Nephron (organoid): ENCODE measurements around the gene UQCC5.

ENCODE experiments used
- H3K27ac Mint-ChIP-seq, 3 experiments: 2 replicates each; pipeline ENCODE4 v1.8.0; 2020; ENCODE audit warnings: mixed read lengths in 3 of 3, mild to moderate bottlenecking in 2 of 3, moderate library complexity in 1 of 3
- H3K27me3 Mint-ChIP-seq: 2 replicates; pipeline ENCODE4 v1.8.0; 2021; ENCODE audit warnings: low read depth, mild to moderate bottlenecking, moderate library complexity, mixed read lengths
- H3K36me3 Mint-ChIP-seq: 2 replicates; pipeline ENCODE4 v1.8.0; 2020; ENCODE audit warnings: low read depth, mixed read lengths
- H3K4me1 Mint-ChIP-seq: 2 replicates; pipeline ENCODE4 v1.8.0; 2020; ENCODE audit warnings: mixed read lengths
- H3K4me3 Mint-ChIP-seq, 3 experiments: 2 replicates each; pipeline ENCODE4 v1.8.0; 2020; ENCODE audit warnings: mild to moderate bottlenecking in 3 of 3, mixed read lengths in 3 of 3, moderate library complexity in 2 of 3
- H3K9me3 Mint-ChIP-seq: 2 replicates; pipeline ENCODE4 v1.8.0; 2020; ENCODE audit warnings: mixed read lengths
- CTCF ChIP-seq, 3 experiments: fragments of 200-600 bp; sonication (generic); IDR thresholded peaks; one replicate each; pipeline ENCODE4 v1.5.0; 2021; ENCODE audit warnings: antibody characterized with exemption in 3 of 3; ENCODE audit not compliant: unreplicated experiment in 3 of 3

Gene UQCC5

DNA sequence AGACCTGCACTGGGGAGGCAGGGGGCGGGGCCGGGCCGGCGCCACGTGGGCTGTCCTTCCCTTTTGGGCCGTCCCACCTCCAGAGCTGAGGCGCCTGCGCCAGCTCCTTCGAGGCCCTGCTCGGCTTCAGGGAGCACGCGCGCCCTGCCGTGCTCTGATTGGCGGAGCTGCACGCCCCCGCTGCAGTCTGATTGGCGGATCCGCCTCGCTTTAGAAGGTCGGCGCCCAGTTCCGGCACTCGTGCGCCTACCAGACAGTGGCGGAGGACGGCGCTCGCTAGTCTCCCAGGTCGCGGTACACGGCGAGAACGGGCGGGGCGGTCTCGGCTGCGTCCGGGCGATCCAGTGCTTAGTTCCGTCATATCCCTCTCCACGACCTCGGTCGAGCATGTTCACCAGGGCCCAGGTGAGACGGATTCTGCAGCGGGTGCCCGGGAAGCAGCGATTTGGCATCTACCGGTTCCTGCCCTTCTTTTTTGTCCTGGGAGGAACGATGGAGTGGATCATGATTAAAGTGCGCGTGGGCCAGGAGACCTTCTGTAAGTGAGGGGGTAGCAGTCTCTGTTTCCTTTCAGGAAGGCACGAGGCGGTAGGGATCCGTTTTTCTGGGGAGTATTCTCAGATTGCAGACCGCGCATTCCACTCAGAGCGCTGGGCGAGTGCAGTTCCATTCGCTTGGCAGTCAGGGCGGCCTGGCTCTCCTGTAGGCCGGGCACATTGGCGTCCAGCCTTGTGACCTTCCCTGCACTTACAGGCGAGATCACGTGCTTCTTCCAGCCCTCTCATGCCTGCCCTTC lies at the start of gene UQCC5:
Gene UQCC5 (plus strand): TSS at position 237 of the 796 bp plus-strand sequence. CDS start 151 bp downstream, at position 388.
- TF ChIP-seq CTCF (IDR thresholded peaks at IDR 0.05; ENCODE audit: unreplicated experiment in 3 of 3) = no peak
- Mint-ChIP-seq H3K9me3 (no peaks in the 10 kb centered on the region), H3K4me1 (peaks cover 44% of the 10 kb centered on the region), H3K4me3 (peak within 1 kb of the TSS; percentile 97 to 100 (median 97)), H3K27ac (peak within 1 kb of the TSS; percentile 96 to 100 (median 98)), H3K27me3 (no peaks in the 10 kb centered on the region), H3K36me3 (peaks cover 24% of the 10 kb centered on the region)

GRCh38 chr3:52487050-52487787 lies 49.2 kb upstream of the UQCC5 start:
- Mint-ChIP-seq H3K27me3 (no peaks in the 10 kb centered on the region), H3K27ac (no peak overlapping the region), H3K36me3 (peaks cover 40% of the 10 kb centered on the region), H3K9me3 (no peaks in the 10 kb centered on the region), H3K4me1 (peaks cover 27% of the 10 kb centered on the region), H3K4me3 (no peak overlapping the region)
- no peak for TF ChIP-seq CTCF (IDR thresholded peaks at IDR 0.05; ENCODE audit: unreplicated experiment in 3 of 3)

DNA sequence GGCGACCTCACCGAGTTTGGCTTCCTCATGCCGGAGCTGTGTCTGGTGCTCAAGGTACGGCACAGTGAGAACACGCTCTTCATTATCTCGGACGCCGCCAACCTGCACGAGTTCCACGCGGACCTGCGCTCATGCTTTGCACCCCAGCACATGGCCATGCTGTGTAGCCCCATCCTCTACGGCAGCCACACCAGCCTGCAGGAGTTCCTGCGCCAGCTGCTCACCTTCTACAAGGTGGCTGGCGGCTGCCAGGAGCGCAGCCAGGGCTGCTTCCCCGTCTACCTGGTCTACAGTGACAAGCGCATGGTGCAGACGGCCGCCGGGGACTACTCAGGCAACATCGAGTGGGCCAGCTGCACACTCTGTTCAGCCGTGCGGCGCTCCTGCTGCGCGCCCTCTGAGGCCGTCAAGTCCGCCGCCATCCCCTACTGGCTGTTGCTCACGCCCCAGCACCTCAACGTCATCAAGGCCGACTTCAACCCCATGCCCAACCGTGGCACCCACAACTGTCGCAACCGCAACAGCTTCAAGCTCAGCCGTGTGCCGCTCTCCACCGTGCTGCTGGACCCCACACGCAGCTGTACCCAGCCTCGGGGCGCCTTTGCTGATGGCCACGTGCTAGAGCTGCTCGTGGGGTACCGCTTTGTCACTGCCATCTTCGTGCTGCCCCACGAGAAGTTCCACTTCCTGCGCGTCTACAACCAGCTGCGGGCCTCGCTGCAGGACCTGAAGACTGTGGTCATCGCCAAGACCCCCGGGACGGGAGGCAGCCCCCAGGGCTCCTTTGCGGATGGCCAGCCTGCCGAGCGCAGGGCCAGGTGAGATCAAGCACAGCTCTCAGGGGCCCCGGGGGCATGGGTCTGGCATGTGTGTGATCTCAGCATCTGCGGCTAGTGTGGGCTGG lies 48.4 kb upstream of the UQCC5 start:
- Mint-ChIP-seq H3K36me3 (peaks cover 40% of the 10 kb centered on the region), H3K4me1 (peaks cover 26% of the 10 kb centered on the region), H3K9me3 (no peaks in the 10 kb centered on the region), H3K4me3 (no peak overlapping the region), H3K27me3 (no peaks in the 10 kb centered on the region), H3K27ac (no peak overlapping the region)
- no peak for TF ChIP-seq CTCF (IDR thresholded peaks at IDR 0.05; ENCODE audit: unreplicated experiment in 3 of 3)

GRCh38 chr3:52488746-52489145 lies 47.7 kb upstream of the UQCC5 start:
- TF ChIP-seq CTCF (IDR thresholded peaks at IDR 0.05; ENCODE audit: unreplicated experiment in 3 of 3) = no peak
- Mint-ChIP-seq H3K4me3 (no peak overlapping the region), H3K36me3 (peaks cover 39% of the 10 kb centered on the region), H3K4me1 (peaks cover 19% of the 10 kb centered on the region), H3K9me3 (no peaks in the 10 kb centered on the region), H3K27me3 (no peaks in the 10 kb centered on the region), H3K27ac (no peak overlapping the region)

DNA sequence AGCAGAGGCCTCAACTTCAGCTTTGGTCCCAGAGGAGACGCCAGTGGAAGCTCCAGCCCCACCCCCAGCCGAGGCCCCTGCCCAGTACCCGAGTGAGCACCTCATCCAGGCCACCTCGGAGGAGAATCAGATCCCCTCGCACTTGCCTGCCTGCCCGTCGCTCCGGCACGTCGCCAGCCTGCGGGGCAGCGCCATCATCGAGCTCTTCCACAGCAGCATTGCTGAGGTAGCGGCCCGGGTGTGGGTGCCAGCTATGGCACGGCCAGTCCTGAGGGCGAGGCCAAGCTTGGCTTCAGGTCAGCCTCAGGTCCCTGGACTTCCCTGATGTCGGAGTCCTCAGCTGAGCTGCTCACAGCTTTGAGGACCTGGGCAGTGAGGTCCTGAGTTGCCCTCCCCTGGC lies 47.0 kb upstream of the UQCC5 start:
- H3K4me1 Mint-ChIP-seq = peaks cover 11% of the 10 kb centered on the region
- H3K4me3 Mint-ChIP-seq = no peak overlapping the region
- peaks cover 35% of the 10 kb centered on the region for H3K36me3 Mint-ChIP-seq
- no peak for TF ChIP-seq CTCF (IDR thresholded peaks at IDR 0.05; ENCODE audit: unreplicated experiment in 3 of 3)
- H3K27ac Mint-ChIP-seq = no peak overlapping the region
- no peaks in the 10 kb centered on the region for H3K27me3 Mint-ChIP-seq
- no peaks in the 10 kb centered on the region for H3K9me3 Mint-ChIP-seq
